Neural progenitor cell (in vitro differentiated cells): ENCODE results near the gene KRTAP12-4. TPM values are rescaled to one million over a fixed set of nuclear protein-coding genes. Genes with fewer than 3 reads are reported as not detected.
"Not testable (repeated sequence)": the region's sequence is repeated elsewhere in the genome, so short reads cannot be mapped to it uniquely, and the experiment has no call there.

Experiments
- DNase-seq: peaks from one replicate; pipeline ENCODE4 v3.0.0-alpha.2; 2016; ENCODE audit warnings: low spot score
- H2AFZ ChIP-seq: fragments of 200-600 bp; sonication (generic); replicated peaks from 2 replicates; pipeline ENCODE4 v1.6.1; 2016; ENCODE audit warnings: antibody characterized with exemption
- H3F3A ChIP-seq: fragments of 200-600 bp; sonication (generic); 2 replicates; pipeline ENCODE4 v1.6.1; 2016; ENCODE audit warnings: antibody characterized with exemption, low read depth
- H3K27ac ChIP-seq: fragments of 200-600 bp; sonication (generic); 2 replicates; pipeline ENCODE4 v1.5.1; 2016; ENCODE audit warnings: mild to moderate bottlenecking
- H3K27me3 ChIP-seq: fragments of 200-600 bp; sonication (generic); 2 replicates; pipeline ENCODE4 v1.6.1; 2016; ENCODE audit warnings: mild to moderate bottlenecking, moderate library complexity
- H3K36me3 ChIP-seq: fragments of 200-600 bp; sonication (generic); 2 replicates; pipeline ENCODE4 v1.5.1; 2016
- H3K4me1 ChIP-seq: fragments of 200-600 bp; sonication (generic); 2 replicates; pipeline ENCODE4 v1.6.1; 2016; ENCODE audit warnings: mixed run types
- H3K4me2 ChIP-seq: fragments of 200-600 bp; sonication (generic); 2 replicates; pipeline ENCODE4 v1.6.1; 2016
- H3K4me3 ChIP-seq: fragments of 200-600 bp; sonication (generic); 2 replicates; pipeline ENCODE4 v1.5.1; 2016
- H3K79me2 ChIP-seq: fragments of 200-600 bp; sonication (generic); 2 replicates; pipeline ENCODE4 v1.6.1; 2016; ENCODE audit warnings: low read depth
- H3K9ac ChIP-seq: fragments of 200-600 bp; sonication (generic); 2 replicates; pipeline ENCODE4 v1.6.1; 2016
- H3K9me3 ChIP-seq: fragments of 200-600 bp; sonication (generic); 2 replicates; pipeline ENCODE4 v1.5.1; 2016; ENCODE audit warnings: low read depth
- H4K20me1 ChIP-seq: fragments of 200-600 bp; sonication (generic); 2 replicates; pipeline ENCODE4 v1.6.1; 2016; ENCODE audit warnings: low read depth
- H3K27ac Mint-ChIP-seq: 3 replicates; pipeline ENCODE4 v1.8.0; 2021; ENCODE audit warnings: mixed read lengths
- H3K27me3 Mint-ChIP-seq: 2 replicates; pipeline ENCODE4 v1.8.0; 2022; ENCODE audit warnings: low read depth, mild to moderate bottlenecking, inconsistent platforms, moderate library complexity, mixed read lengths; ENCODE audit not compliant: insufficient read depth
- H3K36me3 Mint-ChIP-seq: 3 replicates; pipeline ENCODE4 v1.8.0; 2021; ENCODE audit warnings: mixed read lengths
- H3K4me1 Mint-ChIP-seq: 3 replicates; pipeline ENCODE4 v1.8.0; 2021; ENCODE audit warnings: mixed read lengths
- H3K4me3 Mint-ChIP-seq: 3 replicates; pipeline ENCODE4 v1.8.0; 2021; ENCODE audit warnings: mild to moderate bottlenecking, moderate library complexity, mixed read lengths
- H3K9me3 Mint-ChIP-seq: 3 replicates; pipeline ENCODE4 v1.8.0; 2020; ENCODE audit warnings: mixed read lengths
- CTCF ChIP-seq: fragments of 200-600 bp; sonication (generic); IDR thresholded peaks from 2 replicates; pipeline ENCODE4 v1.5.1; 2017; ENCODE audit warnings: antibody characterized with exemption, mild to moderate bottlenecking
- EZH2 ChIP-seq: fragments of 200-600 bp; sonication (generic); IDR thresholded peaks from 2 replicates; pipeline ENCODE4 v1.6.1; 2017; ENCODE audit warnings: antibody characterized with exemption, mild to moderate bottlenecking, moderate library complexity
- EZH2phosphoT487 ChIP-seq: fragments of 200-600 bp; sonication (generic); IDR thresholded peaks from 2 replicates; pipeline ENCODE4 v1.6.1; 2017; ENCODE audit warnings: antibody characterized with exemption
- total RNA-seq: library from RNA; depleted of rRNA; stranded (reverse); fragments of >200 nt; gene quantifications from 2 replicates; pipeline ENCODE4 v1.2.3, GENCODE V29; 2015; ENCODE audit warnings: low replicate concordance

The KRTAP12-4 gene
- total RNA-seq, 1 donor from 2014 or later, result not detected

GRCh38 chr21:44687671-44688070 is 33.2 kb upstream of the KRTAP12-4 start:
- H4K20me1 ChIP-seq, result no peaks in the 10 kb centered on the region
- no peak overlapping the region for H3K4me3 ChIP-seq
- peaks cover 12% of the 10 kb centered on the region for H3K4me1 ChIP-seq
- Mint-ChIP-seq H3K27ac (peak overlapping the region; percentile 74), H3K4me3 (peak overlapping the region; percentile 52), H3K36me3 (peaks cover under 1% of the 10 kb centered on the region), H3K27me3 (peaks cover 23% of the 10 kb centered on the region), H3K4me1 (peaks cover 23% of the 10 kb centered on the region), H3K9me3 (peaks cover 16% of the 10 kb centered on the region)
- H3K79me2 ChIP-seq, result no peaks in the 10 kb centered on the region
- DNase-seq, result no peak
- no peak overlapping the region for H3K27ac ChIP-seq
- no peak overlapping the region for H2AFZ ChIP-seq
- no peaks in the 10 kb centered on the region for H3K36me3 ChIP-seq
- no peak for TF ChIP-seq EZH2
- no peak for TF ChIP-seq EZH2phosphoT487
- TF ChIP-seq CTCF, result no peak
- no peaks in the 10 kb centered on the region for H3K9me3 ChIP-seq
- no peak overlapping the region for H3K9ac ChIP-seq
- H3K27me3 ChIP-seq, result peaks cover 19% of the 10 kb centered on the region
- H3K4me2 ChIP-seq, result no peak overlapping the region
- peaks cover 9% of the 10 kb centered on the region for H3F3A ChIP-seq

DNA sequence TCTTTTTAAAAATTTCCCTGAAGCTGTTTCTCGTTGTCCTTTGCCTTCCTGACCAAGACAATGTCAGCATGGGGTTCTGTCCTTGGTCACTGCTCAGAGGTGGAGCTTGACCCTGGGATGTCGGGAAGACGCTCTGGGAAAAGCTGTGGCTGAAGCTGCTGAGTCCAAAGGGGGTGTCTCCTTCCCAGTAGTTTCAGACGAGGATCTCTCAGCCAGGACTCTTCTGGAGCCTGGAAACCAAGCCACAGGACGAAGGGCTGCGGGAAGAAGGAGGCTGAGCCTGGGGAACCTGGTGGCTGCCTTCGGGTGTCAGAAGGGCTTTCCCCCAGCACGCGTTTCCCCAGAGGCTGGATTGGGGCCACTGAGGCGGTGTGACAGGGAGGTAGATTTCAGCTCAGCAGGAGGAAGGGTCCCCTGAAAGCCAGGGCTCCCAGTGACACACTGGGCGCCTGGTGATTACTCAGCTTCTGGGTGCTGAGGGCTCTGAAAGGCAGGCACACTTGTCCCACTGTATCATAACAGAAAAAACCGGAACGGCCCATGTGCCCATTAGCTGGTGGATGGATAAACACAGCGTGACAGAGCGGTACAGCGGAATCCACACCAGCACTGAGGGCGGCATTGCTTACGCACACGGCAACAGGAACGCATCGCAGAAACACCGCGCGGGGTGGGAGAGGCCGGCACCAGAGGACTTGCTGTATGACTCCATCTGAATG is 32.5 kb upstream of the KRTAP12-4 start:
- Histone ChIP-seq H3K9me3 (no peaks in the 10 kb centered on the region), H3K4me3 (no peak overlapping the region), H3F3A (peaks cover 9% of the 10 kb centered on the region), H3K27ac (no peak overlapping the region), H2AFZ (no peak overlapping the region), H3K9ac (no peak overlapping the region), H3K27me3 (peaks cover 19% of the 10 kb centered on the region), H3K4me2 (peak overlapping the region; percentile 26), H3K36me3 (no peaks in the 10 kb centered on the region), H4K20me1 (no peaks in the 10 kb centered on the region), H3K79me2 (no peaks in the 10 kb centered on the region), H3K4me1 (peaks cover 12% of the 10 kb centered on the region)
- H3K27ac Mint-ChIP-seq, result peak overlapping the region; percentile 73
- peak overlapping the region; percentile 75 for H3K4me3 Mint-ChIP-seq
- no peak for TF ChIP-seq CTCF
- TF ChIP-seq EZH2phosphoT487, result no peak
- TF ChIP-seq EZH2, result no peak
- H3K36me3 Mint-ChIP-seq, result no peaks in the 10 kb centered on the region
- H3K4me1 Mint-ChIP-seq, result peaks cover 23% of the 10 kb centered on the region
- peaks cover 11% of the 10 kb centered on the region for H3K9me3 Mint-ChIP-seq
- peaks cover 24% of the 10 kb centered on the region for H3K27me3 Mint-ChIP-seq
- no peak for DNase-seq

DNA sequence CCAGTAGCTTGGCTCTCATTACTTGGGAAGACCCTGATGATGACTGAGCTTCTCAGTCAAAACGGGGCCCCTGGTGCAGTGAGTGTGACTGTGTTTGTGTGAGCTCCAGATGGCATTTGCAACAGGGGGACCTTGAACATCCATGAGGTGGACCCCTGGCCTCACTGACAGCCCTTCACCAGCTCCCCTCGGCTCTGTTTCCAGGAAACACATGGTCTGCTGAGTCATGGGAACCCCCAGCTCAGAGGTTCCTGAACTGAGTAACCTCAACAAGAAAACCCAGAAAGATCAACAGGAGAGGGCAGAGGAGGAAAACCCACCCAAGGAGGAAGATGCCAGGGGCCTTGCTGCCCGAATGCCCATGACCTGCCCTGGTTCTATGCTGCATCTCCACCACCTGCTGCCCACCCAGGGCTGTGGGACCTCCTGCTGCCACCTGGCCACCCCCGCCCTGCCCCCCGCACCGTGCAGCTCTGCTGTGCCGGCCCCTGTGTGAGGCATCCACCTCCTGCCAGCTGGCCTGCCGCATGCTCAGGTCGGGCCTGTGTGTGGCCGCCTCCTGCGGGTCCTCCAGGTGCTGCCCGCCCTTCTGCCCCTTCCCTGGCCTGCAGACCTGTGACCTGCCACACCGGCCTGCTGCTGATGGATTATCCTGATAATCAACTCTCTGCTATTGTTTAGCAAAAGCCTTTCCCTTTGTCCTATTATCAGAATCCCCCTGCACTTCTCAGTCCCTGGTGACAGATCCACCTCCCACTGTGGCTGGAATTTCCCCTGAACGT is 31.7 kb upstream of the KRTAP12-4 start:
- Mint-ChIP-seq H3K36me3 (no peaks in the 10 kb centered on the region), H3K27me3 (peaks cover 24% of the 10 kb centered on the region), H3K27ac (peak overlapping the region; percentile 78)

DNA sequence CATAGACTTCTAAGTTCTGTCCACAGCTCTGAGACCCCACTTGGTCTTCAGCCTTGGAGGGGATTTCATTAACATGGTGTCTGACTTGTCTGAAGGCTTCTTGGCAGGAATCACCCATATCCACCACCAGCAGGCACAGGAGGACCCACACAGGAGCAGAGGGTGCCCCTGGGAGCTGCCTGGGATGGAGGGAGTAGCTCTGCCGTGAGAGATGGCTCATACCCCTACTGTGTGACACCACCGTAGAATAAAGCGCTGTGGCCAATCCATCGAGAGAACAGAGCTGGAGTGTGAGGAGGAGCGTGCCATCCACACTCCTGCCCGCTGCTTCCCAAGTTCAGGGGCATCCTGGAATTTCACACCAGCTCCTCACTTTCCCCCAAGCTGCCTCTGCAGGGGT is 30.6 kb upstream of the KRTAP12-4 start:
- Mint-ChIP-seq H3K4me1 (peaks cover 23% of the 10 kb centered on the region), H3K27me3 (peaks cover 20% of the 10 kb centered on the region)
- not testable (repeated sequence) for H3K9me3 ChIP-seq, H3K9me3 Mint-ChIP-seq, H3K79me2 ChIP-seq, H2AFZ ChIP-seq, H3F3A ChIP-seq, H3K27ac ChIP-seq, H3K9ac ChIP-seq, H4K20me1 ChIP-seq, H3K36me3 Mint-ChIP-seq, H3K4me2 ChIP-seq, H3K4me3 ChIP-seq, H3K36me3 ChIP-seq, H3K27ac Mint-ChIP-seq, H3K4me3 Mint-ChIP-seq, DNase-seq
- Histone ChIP-seq H3K27me3 (peaks cover 19% of the 10 kb centered on the region), H3K4me1 (peaks cover 12% of the 10 kb centered on the region)

More for the DNA sequence above, 31.7 kb upstream of the KRTAP12-4 start:
- Histone ChIP-seq H3K4me3 (no peak overlapping the region), H3K9ac (no peak overlapping the region), H3K4me1 (peaks cover 12% of the 10 kb centered on the region), H3K27ac (no peak overlapping the region), H3K79me2 (no peaks in the 10 kb centered on the region), H3F3A (peaks cover 9% of the 10 kb centered on the region), H4K20me1 (no peaks in the 10 kb centered on the region), H3K9me3 (no peaks in the 10 kb centered on the region), H3K36me3 (no peaks in the 10 kb centered on the region), H3K27me3 (peaks cover 19% of the 10 kb centered on the region), H3K4me2 (peak overlapping the region; percentile 26), H2AFZ (no peak overlapping the region)
- peak; percentile 78 for DNase-seq
- peaks cover 7% of the 10 kb centered on the region for H3K9me3 Mint-ChIP-seq
- H3K4me1 Mint-ChIP-seq, result peaks cover 23% of the 10 kb centered on the region
- peak overlapping the region; percentile 75 for H3K4me3 Mint-ChIP-seq
- TF ChIP-seq CTCF, result peak; percentile 9
- TF ChIP-seq EZH2, result no peak
- peak; percentile 65 for TF ChIP-seq EZH2phosphoT487
